Measurements from ENCODE around the gene RIMBP3C. TPM values are rescaled to one million over a fixed set of nuclear protein-coding genes. Genes with fewer than 3 reads are reported as not detected.
"Not testable (repeated sequence)": the region's sequence is repeated elsewhere in the genome, so short reads cannot be mapped to it uniquely, and the experiment has no call there.

The RIMBP3C gene
- total RNA-seq, 4 donors from 2014 or later: 0.04 TPM; not detected in 3

DNA sequence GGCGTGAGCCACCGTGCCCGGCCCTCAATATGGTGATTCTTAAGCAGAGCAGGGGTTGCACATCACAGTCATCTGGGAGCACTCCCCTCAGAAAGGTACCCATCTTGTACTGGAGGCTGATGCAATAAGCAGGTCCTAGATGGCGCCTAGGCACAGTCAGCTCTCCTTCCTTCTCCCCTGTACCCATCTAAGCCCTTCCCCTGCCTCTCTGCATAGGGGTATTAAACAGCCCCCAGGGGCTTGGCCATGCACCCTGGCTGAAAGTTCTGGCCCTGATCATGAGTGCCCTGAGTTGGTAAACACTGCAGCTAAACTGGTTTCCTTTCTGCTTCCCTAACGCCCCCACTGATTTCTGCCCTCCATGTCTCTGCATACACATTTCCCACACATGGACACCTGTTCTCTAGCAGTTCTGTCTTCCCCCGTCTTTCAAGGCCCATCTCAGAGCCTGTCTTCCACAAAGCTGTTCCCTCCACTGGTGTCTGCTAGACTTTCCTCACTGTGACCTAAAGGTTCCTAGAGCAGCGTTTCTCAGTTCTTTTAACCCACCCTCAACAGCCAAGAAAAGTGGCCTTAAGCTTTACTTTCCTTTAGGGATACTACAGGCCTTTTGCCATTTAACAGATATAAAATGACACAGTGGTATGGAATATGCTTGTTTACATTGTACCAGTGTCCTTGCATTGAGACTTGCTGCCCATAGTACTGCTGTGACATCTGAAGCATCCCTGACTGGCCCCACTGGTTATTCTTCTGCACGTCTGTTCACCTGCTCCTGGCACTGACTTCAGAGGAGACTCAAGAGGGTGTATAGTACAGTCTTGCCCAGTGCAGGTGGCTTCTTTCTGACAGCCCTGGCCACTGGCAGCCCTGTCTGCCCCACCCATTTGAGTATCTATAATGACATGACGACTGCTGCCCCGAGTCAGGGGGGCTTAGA is 31.8 kb upstream of the RIMBP3C start:
- no peaks in the 10 kb centered on the region for H3K27me3 ChIP-seq
- no peak overlapping the region for H3K4me3 ChIP-seq
- in situ Hi-C loops (cut with MboI; ENCODE audit: low sequenced_read_pairs in 4 of 4) (no loop called here), intact Hi-C loops (cut with DNase I; ENCODE audit: low total_unique reads) (no loop called here)
- H3K36me3 ChIP-seq: no peaks in the 10 kb centered on the region
- TF ChIP-seq, protein P1, sequence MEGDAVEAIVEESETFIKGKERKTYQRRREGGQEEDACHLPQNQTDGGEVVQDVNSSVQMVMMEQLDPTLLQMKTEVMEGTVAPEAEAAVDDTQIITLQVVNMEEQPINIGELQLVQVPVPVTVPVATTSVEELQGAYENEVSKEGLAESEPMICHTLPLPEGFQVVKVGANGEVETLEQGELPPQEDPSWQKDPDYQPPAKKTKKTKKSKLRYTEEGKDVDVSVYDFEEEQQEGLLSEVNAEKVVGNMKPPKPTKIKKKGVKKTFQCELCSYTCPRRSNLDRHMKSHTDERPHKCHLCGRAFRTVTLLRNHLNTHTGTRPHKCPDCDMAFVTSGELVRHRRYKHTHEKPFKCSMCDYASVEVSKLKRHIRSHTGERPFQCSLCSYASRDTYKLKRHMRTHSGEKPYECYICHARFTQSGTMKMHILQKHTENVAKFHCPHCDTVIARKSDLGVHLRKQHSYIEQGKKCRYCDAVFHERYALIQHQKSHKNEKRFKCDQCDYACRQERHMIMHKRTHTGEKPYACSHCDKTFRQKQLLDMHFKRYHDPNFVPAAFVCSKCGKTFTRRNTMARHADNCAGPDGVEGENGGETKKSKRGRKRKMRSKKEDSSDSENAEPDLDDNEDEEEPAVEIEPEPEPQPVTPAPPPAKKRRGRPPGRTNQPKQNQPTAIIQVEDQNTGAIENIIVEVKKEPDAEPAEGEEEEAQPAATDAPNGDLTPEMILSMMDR (IDR thresholded peaks at IDR 0.05 in 4 of 5, conservative IDR thresholded peaks at IDR 0.05 in 1 of 5): no peak
- no peak for TF ChIP-seq POLR2A (IDR thresholded peaks at IDR 0.05)
- H3K4me1 ChIP-seq: peaks cover 18 to 38% of the 10 kb centered on the region in 2 donors
- ATAC-seq (no peak), DNase-seq (no peak)
- no peaks in the 10 kb centered on the region for H3K9me3 ChIP-seq
- no peak overlapping the region for H3K27ac ChIP-seq

DNA sequence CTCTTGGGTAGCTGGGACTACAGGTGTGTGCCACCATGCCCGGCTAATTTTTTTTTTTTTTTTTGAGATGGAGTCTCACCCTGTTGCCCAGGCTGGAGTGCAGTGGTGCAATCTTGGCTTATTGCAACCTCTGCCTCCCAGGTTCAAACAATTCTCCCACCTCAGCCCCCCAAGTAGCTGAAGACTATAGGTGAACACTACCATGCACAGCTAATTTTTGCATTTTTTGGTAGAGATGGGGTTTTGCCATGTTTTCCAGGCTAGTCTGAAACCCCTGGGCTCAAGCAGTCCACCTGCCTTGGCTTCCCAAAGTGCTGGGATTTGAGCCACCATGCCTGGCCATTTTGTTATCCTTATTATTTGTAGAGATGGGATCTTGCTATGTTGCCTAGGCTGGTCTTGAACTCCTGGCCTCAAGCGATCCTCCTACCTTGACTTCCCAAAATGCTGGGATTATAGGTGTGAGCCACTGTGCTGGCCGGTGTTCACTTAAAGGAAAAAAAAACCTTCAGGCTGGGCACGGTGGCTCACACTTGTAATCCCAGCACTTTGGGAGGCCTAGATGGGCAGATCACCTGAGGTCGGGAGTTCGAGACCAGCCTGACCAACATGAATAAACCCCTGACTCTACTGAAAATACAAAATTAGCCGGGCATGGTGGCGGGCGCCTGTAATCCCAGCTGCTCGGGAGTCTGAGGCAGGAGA is 29.9 kb upstream of the RIMBP3C start:
- H3K4me3 ChIP-seq; H3K27ac ChIP-seq; H3K9me3 ChIP-seq; in situ Hi-C loops (cut with MboI; ENCODE audit: low sequenced_read_pairs in 4 of 4); DNase-seq; intact Hi-C loops (cut with DNase I; ENCODE audit: low total_unique reads); ATAC-seq; H3K36me3 ChIP-seq; H3K27me3 ChIP-seq: not testable (repeated sequence)
- H3K4me1 ChIP-seq: peaks cover 23 to 28% of the 10 kb centered on the region in 2 donors

DNA sequence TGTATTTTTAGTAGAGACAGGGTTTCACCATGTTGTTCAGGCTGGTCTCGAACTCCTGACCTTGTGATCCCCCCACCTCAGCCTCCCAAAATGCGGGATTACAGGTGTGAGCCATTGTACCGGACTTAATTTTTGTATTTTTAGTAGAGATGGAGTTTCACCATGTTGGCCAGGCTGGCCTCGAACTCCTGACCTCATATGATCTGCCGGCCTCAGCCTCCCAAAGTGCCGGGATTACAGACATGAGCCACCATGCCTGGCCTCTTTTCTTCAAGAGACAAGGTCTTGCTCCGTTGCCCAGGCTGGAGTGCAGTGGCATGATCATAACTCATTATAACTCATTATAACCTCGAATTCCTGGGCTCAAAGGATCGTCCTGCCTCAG is 29.4 kb upstream of the RIMBP3C start:
- H3K27ac ChIP-seq; H3K36me3 ChIP-seq; H3K9me3 ChIP-seq; H3K27me3 ChIP-seq; in situ Hi-C loops (cut with MboI; ENCODE audit: low sequenced_read_pairs in 4 of 4); DNase-seq; intact Hi-C loops (cut with DNase I; ENCODE audit: low total_unique reads); H3K4me3 ChIP-seq; ATAC-seq: not testable (repeated sequence)
- H3K4me1 ChIP-seq: peaks cover 22 to 23% of the 10 kb centered on the region in 2 donors

DNA sequence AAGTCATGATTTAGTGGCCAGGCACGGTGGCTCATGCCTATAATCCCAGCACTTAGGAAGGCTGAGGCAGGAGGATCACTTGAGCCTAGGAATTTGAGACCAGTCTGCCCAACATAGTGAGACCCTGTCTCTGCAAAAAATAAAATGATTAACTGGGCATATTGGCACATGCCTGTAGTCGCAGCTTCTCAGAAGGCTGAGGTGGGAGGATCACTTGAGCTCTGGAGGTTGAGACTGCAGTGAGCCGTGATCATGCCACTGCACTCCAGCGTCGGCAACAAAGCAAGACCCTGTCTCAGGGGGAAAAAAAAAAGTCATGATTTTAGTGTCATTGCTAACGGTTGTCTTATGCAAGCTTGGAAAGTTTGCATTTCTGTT is 28.2 kb upstream of the RIMBP3C start:
- peaks cover 26 to 28% of the 10 kb centered on the region in 2 donors for H3K4me1 ChIP-seq
- H3K9me3 ChIP-seq: no peaks in the 10 kb centered on the region
- intact Hi-C loops (cut with DNase I; ENCODE audit: low total_unique reads): no loop called here
- no peak overlapping the region for H3K4me3 ChIP-seq
- ATAC-seq: no peak
- in situ Hi-C loops (cut with MboI; ENCODE audit: low sequenced_read_pairs in 4 of 4): no loop called here
- no peak overlapping the region for H3K27ac ChIP-seq
- no peaks in the 10 kb centered on the region for H3K27me3 ChIP-seq
- no peaks in the 10 kb centered on the region for H3K36me3 ChIP-seq
- TF ChIP-seq, protein P1 (IDR thresholded peaks at IDR 0.05 in 4 of 5, conservative IDR thresholded peaks at IDR 0.05 in 1 of 5): no peak
- TF ChIP-seq POLR2A (IDR thresholded peaks at IDR 0.05): no peak
- DNase-seq: no peak

DNA sequence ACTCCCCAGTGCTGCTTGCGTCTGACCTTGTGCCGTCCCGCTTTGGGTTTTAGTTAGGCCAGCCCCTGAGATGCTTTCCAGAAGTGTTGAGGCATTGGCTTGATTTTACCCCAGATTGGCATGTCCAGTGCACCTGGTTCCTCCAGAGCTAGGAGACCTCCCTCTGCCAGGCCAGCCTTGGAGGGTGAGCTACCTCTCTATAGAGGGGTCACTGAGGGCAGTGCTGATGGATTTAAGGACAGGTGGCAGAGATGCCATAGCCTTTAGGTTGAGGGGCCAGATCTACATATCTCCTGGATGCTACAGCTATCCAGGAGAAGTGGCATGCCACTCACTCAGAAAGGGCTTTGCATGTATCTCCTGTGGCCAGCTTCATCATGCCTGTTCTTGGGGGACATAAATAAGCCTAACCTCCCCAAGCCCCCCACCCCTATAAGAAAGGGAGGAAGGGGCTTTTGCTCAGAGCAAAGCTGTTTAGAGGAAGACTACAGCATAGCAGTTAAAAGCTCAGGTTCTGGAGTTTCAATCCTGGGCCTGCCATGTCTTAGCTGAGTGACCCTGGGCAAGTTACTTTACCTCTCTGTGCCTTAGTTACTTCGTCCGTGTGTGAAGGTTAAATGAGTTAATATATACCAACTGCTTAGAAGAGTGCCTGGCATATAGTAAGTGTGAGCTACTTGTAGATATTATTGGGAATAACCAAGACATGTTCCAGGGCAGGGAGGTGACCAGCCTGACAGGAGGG is 22.7 kb upstream of the RIMBP3C start:
- H3K4me3 ChIP-seq: no peak overlapping the region
- H3K27me3 ChIP-seq: no peaks in the 10 kb centered on the region
- DNase-seq (no peak), ATAC-seq (no peak)
- H3K4me1 ChIP-seq: peaks cover 48 to 63% of the 10 kb centered on the region in 2 donors
- no peak overlapping the region for H3K27ac ChIP-seq
- intact Hi-C loops (cut with DNase I; ENCODE audit: low total_unique reads) (no loop called here), in situ Hi-C loops (cut with MboI; ENCODE audit: low sequenced_read_pairs in 4 of 4) (no loop called here)
- no peaks in the 10 kb centered on the region for H3K9me3 ChIP-seq
- no peaks in the 10 kb centered on the region for H3K36me3 ChIP-seq
- TF ChIP-seq POLR2A (IDR thresholded peaks at IDR 0.05): no peak
- TF ChIP-seq, protein P1 (IDR thresholded peaks at IDR 0.05 in 4 of 5, conservative IDR thresholded peaks at IDR 0.05 in 1 of 5): no peak

Data from gastrocnemius medialis (tissue), 4 donors.